ENCODE results near the gene RASSF9.

Gene RASSF9

GRCh38 chr12:85836197-85837090 lies at the start of gene RASSF9:
Gene RASSF9, minus strand, starts transcription at chr12:85836409. Its CDS starts 208 bp downstream, at chr12:85836201.
- DNase-seq (ENCODE audit: low read depth in 2 of 2), result peak; percentile 82 to 83

GRCh38 chr12:85883763-85884162 lies 47.6 kb upstream of the RASSF9 start:
- DNase-seq (ENCODE audit: low read depth in 2 of 2), result no peak

GRCh38 chr12:85877459-85877858 lies 41.2 kb upstream of the RASSF9 start:
- DNase-seq (ENCODE audit: low read depth in 2 of 2), result no peak

- no peak for DNase-seq (ENCODE audit: low read depth in 2 of 2)
Measured at GRCh38 chr12:85874031-85874461, 37.8 kb upstream of the RASSF9 start, which contains the start of gene NTS. Gene NTS, plus strand, starts transcription at chr12:85874295. Its CDS starts 109 bp downstream, at chr12:85874404.

GRCh38 chr12:85872497-85873091 lies 36.4 kb upstream of the RASSF9 start:
- DNase-seq (ENCODE audit: low read depth in 2 of 2), result peak; percentile 24 to 29

- peak; percentile 44 to 46 for DNase-seq (ENCODE audit: low read depth in 2 of 2)
Measured at GRCh38 chr12:85866986-85867776, 31.0 kb upstream of the RASSF9 start.

- peak in 1 of 2 experiments; percentile 16 for DNase-seq (ENCODE audit: low read depth in 2 of 2)
Measured at GRCh38 chr12:85865890-85866289, 29.7 kb upstream of the RASSF9 start.

GRCh38 chr12:85856966-85857365 lies 20.8 kb upstream of the RASSF9 start:
- DNase-seq (ENCODE audit: low read depth in 2 of 2), result no peak

- DNase-seq (ENCODE audit: low read depth in 2 of 2), result no peak
Measured at GRCh38 chr12:85855305-85855704, 19.1 kb upstream of the RASSF9 start.

GRCh38 chr12:85849344-85849743 lies 13.1 kb upstream of the RASSF9 start:
- DNase-seq (ENCODE audit: low read depth in 2 of 2), result no peak

- DNase-seq (ENCODE audit: low read depth in 2 of 2), result no peak
Measured at GRCh38 chr12:85843606-85844310, 7.5 kb upstream of the RASSF9 start.

- peak; percentile 39 to 56 for DNase-seq (ENCODE audit: low read depth in 2 of 2)
Measured at GRCh38 chr12:85835426-85836196, 598 bp downstream of the RASSF9 start.

GRCh38 chr12:85834378-85834777 lies 1.8 kb downstream of the RASSF9 start:
- no peak for DNase-seq (ENCODE audit: low read depth in 2 of 2)

GRCh38 chr12:85833579-85833978 lies 2.6 kb downstream of the RASSF9 start:
- DNase-seq (ENCODE audit: low read depth in 2 of 2), result no peak

- DNase-seq (ENCODE audit: low read depth in 2 of 2), result no peak
Measured at GRCh38 chr12:85831327-85831990, 4.8 kb downstream of the RASSF9 start.

- DNase-seq (ENCODE audit: low read depth in 2 of 2), result no peak
Measured at GRCh38 chr12:85829391-85829790, 6.8 kb downstream of the RASSF9 start.

- DNase-seq (ENCODE audit: low read depth in 2 of 2), result no peak
Measured at GRCh38 chr12:85828576-85828975, 7.6 kb downstream of the RASSF9 start.

GRCh38 chr12:85825746-85826145 lies 10.5 kb downstream of the RASSF9 start:
- DNase-seq (ENCODE audit: low read depth in 2 of 2), result no peak

GRCh38 chr12:85823436-85824180 lies 12.6 kb downstream of the RASSF9 start:
- peak in 1 of 2 experiments; percentile 44 for DNase-seq (ENCODE audit: low read depth in 2 of 2)

Data from fibroblast of skin of left quadriceps (primary cell).